ENCODE results near the gene IL33. TPM values are rescaled to one million over a fixed set of nuclear protein-coding genes. Genes with fewer than 3 reads are reported as not detected.

The IL33 gene
- total RNA-seq, 3 donors from 2014 or later, result not detected

DNA sequence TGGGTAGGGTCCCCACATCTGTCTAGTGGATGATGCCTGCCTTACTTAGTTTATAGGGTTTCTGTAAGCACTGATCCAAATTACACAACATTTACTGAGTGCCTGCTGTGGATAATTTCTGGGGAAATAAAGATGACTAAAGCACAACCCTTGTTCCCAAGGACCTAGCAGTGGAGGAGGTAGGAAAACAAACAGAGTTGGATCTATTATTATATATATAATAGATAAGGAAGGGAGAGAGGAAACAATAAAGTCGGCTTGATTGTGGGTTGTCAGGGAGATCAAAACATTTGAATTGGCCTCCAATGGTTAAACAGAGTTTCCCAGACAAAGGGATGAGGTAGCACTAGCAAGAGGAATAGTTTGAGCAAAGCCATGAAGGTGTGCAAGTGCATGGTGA is 14.0 kb downstream of the IL33 start:
- no peaks in the 10 kb centered on the region for H3K4me1 Mint-ChIP-seq (ENCODE audit: low read depth)
- no peaks in the 10 kb centered on the region for H3K9me3 Mint-ChIP-seq
- ATAC-seq (no peak), DNase-seq (no peak)
- no peaks in the 10 kb centered on the region for H3K36me3 Mint-ChIP-seq (ENCODE audit: insufficient read depth)
- H3K27me3 Mint-ChIP-seq (ENCODE audit: low read depth), result peaks cover 13% of the 10 kb centered on the region
- no peak overlapping the region for H3K4me3 Mint-ChIP-seq

DNA sequence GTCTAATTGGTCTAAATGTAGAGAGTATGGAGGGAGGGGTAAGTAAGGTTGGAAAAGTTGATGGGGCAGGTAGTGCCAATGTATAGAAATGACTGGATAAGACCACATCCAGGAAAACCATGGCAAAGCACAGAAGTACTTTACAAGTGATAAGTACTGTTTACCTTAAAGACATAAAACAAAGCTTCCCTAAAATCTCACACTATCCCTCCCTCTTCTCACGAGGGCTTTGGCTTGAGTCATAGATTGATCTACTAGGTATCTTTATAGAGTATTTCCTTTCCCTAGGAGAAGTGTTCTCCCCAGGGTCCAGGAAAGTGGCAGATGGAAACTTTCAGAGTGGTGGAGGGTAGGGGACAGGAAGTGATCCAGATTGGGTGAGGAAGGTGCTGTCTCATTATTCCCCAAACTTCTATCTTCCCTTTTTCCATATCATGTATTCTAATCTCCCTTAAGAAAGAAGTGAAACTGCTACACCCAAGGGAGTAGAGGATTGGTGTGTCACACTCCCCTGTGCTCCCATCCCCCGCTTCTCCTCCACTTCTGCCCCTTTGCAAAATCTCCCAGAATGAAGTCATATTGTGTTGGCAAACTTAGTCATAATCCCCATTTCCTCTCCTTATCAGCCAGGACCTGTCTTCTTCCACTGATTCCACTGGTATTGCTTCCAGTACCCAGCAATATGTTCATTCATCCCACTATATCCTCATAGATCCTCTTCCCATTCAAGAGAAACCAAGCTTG is 14.6 kb downstream of the IL33 start:
- ATAC-seq, result no peak
- peaks cover 8% of the 10 kb centered on the region for H3K27me3 Mint-ChIP-seq (ENCODE audit: low read depth)
- H3K9me3 Mint-ChIP-seq, result no peaks in the 10 kb centered on the region
- H3K36me3 Mint-ChIP-seq (ENCODE audit: insufficient read depth), result no peaks in the 10 kb centered on the region
- DNase-seq, result no peak
- H3K4me1 Mint-ChIP-seq (ENCODE audit: low read depth), result no peaks in the 10 kb centered on the region
- H3K4me3 Mint-ChIP-seq, result no peak overlapping the region

DNA sequence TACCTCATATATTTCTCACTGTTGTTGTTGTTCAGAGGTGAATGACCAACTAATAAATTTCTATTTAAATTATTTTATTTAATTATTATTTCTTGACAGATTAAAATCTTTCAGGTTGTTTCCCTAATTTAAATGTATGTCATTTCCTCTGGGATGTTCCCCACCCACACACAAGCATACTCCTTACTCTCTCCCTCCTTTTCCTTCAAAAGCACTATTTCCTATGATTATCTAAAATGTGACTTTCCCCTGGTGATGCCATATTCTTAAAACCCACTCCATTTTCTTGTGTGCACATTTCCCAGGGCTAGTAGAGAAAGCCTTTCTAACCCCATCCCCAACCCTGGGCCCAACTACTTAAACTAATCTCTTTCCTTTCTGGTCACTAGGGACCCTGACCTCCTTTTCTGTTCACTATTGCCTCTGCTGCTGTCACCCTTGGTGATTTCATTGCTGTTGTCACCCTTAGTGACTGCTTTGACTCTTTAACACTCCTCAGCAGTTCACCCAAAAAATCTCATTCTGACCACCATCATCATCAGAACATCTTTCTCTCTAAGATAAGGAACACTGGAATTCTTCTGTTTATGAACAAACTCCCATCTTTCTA is 16.8 kb downstream of the IL33 start:
- no peaks in the 10 kb centered on the region for H3K4me1 Mint-ChIP-seq (ENCODE audit: low read depth)
- H3K36me3 Mint-ChIP-seq (ENCODE audit: insufficient read depth), result no peaks in the 10 kb centered on the region
- DNase-seq (no peak), ATAC-seq (no peak)
- no peak overlapping the region for H3K4me3 Mint-ChIP-seq
- no peaks in the 10 kb centered on the region for H3K9me3 Mint-ChIP-seq
- peaks cover 2% of the 10 kb centered on the region for H3K27me3 Mint-ChIP-seq (ENCODE audit: low read depth)

DNA sequence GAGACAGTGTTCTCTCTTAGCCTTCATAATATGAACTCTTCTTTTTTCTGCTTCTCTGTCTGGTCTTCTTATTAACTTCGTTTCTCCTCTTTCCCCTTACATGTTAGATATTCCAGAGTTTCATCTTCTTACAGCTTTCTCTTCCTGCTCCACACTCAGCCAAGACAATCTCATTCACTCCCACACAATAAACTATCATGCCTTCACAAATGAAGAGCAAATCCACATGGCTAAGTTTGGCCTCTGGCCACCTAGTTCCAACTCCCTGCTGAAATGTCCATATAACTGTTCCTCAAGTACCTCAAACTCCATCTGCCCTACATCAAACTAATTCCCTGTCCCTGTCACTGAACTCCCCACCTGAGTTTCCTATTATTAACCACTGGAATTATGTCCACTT is 18.4 kb downstream of the IL33 start:
- ATAC-seq, result no peak
- no peak overlapping the region for H3K4me3 Mint-ChIP-seq
- H3K27me3 Mint-ChIP-seq (ENCODE audit: low read depth), result peaks cover 2% of the 10 kb centered on the region
- no peak for DNase-seq
- H3K4me1 Mint-ChIP-seq (ENCODE audit: low read depth), result no peaks in the 10 kb centered on the region
- no peaks in the 10 kb centered on the region for H3K36me3 Mint-ChIP-seq (ENCODE audit: insufficient read depth)
- H3K9me3 Mint-ChIP-seq, result no peaks in the 10 kb centered on the region

DNA sequence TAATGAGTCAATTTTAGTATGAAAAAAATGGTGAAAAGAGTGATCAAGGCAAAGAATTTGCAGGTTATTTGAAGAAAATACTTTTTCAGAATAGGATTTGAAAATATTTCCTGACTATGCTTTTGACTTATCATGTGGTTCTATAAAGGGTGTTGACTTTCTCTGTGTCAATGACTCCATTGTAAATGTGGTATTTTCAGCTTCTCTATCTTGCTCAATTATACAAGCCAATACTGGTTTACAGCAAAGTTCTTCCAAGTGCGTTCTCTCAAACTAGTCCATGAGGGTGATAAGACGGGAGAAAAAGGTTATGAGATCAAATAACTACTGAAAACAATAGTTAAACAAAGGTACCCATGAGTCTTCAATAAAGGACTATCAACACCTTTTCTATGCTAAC is 21.7 kb downstream of the IL33 start:
- Mint-ChIP-seq H3K36me3 (ENCODE audit: insufficient read depth) (no peaks in the 10 kb centered on the region), H3K27me3 (ENCODE audit: low read depth) (peaks cover 10% of the 10 kb centered on the region), H3K9me3 (no peaks in the 10 kb centered on the region), H3K4me3 (no peak overlapping the region), H3K4me1 (ENCODE audit: low read depth) (no peaks in the 10 kb centered on the region)
- DNase-seq (no peak), ATAC-seq (no peak)

DNA sequence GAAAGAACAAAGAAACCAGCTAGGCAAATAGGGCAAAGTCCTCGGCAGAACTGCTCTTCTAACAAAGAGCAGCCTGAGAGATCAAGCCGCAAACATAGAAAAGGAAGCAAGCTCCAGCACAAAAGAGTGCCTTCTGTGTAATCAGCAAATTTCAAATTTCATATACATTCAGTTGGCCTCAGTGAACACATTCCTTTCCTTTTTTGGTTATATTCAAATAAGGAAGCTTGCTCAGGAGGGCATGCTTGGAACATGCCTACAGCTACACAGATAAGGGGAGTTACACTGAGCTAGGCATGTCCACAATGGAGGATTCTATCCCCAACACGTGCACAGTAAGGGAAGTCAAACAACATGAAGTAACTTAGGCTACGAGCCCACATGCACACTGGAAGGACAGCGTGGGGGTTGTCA is 23.4 kb downstream of the IL33 start:
- ATAC-seq (no peak), DNase-seq (no peak)
- H3K4me1 Mint-ChIP-seq (ENCODE audit: low read depth), result no peaks in the 10 kb centered on the region
- H3K27me3 Mint-ChIP-seq (ENCODE audit: low read depth), result peaks cover 12% of the 10 kb centered on the region
- no peaks in the 10 kb centered on the region for H3K9me3 Mint-ChIP-seq
- no peaks in the 10 kb centered on the region for H3K36me3 Mint-ChIP-seq (ENCODE audit: insufficient read depth)
- no peak overlapping the region for H3K4me3 Mint-ChIP-seq

DNA sequence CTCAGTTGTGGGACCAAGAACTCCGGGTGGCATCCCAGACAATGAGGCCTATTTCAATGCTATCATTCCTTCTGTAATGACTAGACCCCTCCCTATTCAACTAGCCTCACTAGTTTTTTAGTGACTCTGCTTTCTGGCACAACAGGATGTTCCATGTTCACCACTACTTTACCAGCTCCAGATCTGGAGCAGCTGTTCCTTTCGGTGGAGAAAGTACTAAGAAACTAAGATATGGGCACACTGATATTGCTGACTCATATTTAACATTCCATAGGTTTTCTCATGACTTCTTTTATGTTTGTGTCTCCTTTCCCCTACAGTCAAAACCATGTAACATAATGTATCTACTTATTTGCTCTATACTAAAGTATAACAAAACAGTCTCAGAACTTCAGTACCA is 24.1 kb downstream of the IL33 start:
- H3K9me3 Mint-ChIP-seq, result no peaks in the 10 kb centered on the region
- H3K4me3 Mint-ChIP-seq, result no peak overlapping the region
- no peaks in the 10 kb centered on the region for H3K36me3 Mint-ChIP-seq (ENCODE audit: insufficient read depth)
- DNase-seq (no peak), ATAC-seq (no peak)
- H3K27me3 Mint-ChIP-seq (ENCODE audit: low read depth), result peaks cover 13% of the 10 kb centered on the region
- no peaks in the 10 kb centered on the region for H3K4me1 Mint-ChIP-seq (ENCODE audit: low read depth)

DNA sequence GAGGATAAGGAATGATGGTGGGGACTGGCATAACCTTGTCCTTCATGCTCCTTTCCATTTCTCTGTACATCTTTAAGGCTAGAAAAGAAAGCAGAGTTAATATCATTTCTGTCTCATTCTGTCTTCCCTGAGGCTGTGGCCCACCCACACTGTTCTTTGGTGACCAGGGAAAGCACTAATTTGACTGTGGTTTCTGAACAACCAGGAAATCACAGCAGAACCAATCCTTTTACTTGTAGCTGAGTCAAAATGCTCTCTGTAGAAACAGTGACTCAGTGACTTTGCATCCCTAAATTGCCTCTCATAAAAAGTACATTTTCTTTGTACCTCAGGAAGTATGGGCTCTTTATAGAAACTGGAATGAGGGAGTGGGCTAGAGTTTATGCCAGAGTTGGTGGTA is 28.1 kb downstream of the IL33 start:
- peak; percentile 63 to 67 for ATAC-seq
- Mint-ChIP-seq H3K36me3 (ENCODE audit: insufficient read depth) (no peaks in the 10 kb centered on the region), H3K4me1 (ENCODE audit: low read depth) (no peaks in the 10 kb centered on the region), H3K4me3 (no peak overlapping the region), H3K9me3 (no peaks in the 10 kb centered on the region), H3K27me3 (ENCODE audit: low read depth) (peaks cover 19% of the 10 kb centered on the region)
- DNase-seq, result no peak

DNA sequence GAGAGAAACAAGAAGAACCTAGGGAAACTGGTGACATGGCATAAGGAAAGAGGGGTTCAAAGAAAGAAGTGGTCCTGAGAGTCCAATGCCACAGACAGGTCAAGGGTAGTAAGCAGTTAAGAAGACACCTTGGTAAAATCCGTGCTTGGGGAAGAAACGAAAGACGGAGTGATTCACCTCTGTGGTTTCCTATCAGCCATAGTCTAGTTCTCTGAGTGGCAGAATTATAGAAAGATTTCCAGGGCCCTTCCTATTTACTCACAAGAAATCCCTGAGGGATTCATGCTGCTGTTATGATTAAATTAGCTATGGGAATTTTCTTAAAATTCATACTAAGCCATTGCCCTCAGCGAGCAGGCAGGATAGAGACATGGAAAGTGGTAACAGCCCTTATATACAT is 31.7 kb downstream of the IL33 start:
- DNase-seq (no peak), ATAC-seq (no peak)
- Mint-ChIP-seq H3K27me3 (ENCODE audit: low read depth) (peaks cover 12% of the 10 kb centered on the region), H3K9me3 (no peaks in the 10 kb centered on the region), H3K4me3 (no peak overlapping the region), H3K4me1 (ENCODE audit: low read depth) (no peaks in the 10 kb centered on the region), H3K36me3 (ENCODE audit: insufficient read depth) (no peaks in the 10 kb centered on the region)

DNA sequence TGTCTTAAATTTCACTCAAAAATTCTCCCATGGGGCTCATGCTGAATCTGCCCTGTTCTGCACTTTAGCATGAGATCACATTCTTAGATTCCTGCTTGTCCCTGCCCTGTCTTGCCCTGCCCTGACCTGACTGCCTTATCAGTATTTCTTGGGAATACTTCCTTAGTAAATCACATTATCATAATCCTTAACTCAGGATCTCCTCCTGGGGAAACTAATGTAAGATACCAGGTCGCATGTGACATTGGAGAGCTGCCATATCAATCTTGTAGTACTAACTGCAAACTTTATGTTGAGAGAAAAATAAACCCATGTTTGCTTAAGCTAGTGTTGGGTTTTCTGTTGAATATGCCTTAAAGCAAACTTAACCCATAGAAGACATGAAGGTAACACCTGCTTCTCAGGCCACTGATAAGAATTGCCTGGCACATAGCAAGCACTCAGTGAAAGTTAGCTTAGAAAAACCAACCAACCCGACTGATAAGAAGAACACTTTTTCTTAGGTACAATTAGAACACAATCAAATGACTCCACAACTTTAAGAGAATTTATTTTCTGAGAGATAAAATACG is 53.3 kb downstream of the IL33 start:
- Mint-ChIP-seq H3K4me1 (ENCODE audit: low read depth) (no peaks in the 10 kb centered on the region), H3K36me3 (ENCODE audit: insufficient read depth) (no peaks in the 10 kb centered on the region), H3K27me3 (ENCODE audit: low read depth) (peaks cover 15% of the 10 kb centered on the region), H3K4me3 (no peak overlapping the region), H3K9me3 (peaks cover 3% of the 10 kb centered on the region)
- DNase-seq (no peak), ATAC-seq (no peak)

DNA sequence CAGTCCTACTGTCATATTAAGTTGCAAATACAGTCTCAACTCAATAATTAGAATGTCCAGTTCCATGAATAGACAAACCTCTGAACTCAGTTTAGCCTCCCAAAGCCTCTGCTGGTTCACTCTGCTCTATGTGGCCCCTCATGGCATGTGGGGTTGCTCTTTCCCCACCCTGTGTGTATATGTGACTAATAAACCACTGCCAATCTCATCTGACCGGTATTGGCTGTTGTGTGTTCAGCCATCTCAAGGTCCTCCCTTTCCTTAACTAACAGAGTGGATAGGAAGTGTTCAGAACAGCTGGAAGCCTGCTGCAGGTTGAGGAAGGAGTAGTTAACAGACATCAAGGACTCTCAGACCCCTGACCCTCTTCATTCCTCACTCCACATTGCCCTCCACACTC is 55.3 kb downstream of the IL33 start:
- H3K27me3 Mint-ChIP-seq (ENCODE audit: low read depth), result peaks cover 15% of the 10 kb centered on the region
- H3K9me3 Mint-ChIP-seq, result no peaks in the 10 kb centered on the region
- DNase-seq, result no peak
- ATAC-seq, result no peak
- H3K4me1 Mint-ChIP-seq (ENCODE audit: low read depth), result no peaks in the 10 kb centered on the region
- no peak overlapping the region for H3K4me3 Mint-ChIP-seq
- H3K36me3 Mint-ChIP-seq (ENCODE audit: insufficient read depth), result no peaks in the 10 kb centered on the region

DNA sequence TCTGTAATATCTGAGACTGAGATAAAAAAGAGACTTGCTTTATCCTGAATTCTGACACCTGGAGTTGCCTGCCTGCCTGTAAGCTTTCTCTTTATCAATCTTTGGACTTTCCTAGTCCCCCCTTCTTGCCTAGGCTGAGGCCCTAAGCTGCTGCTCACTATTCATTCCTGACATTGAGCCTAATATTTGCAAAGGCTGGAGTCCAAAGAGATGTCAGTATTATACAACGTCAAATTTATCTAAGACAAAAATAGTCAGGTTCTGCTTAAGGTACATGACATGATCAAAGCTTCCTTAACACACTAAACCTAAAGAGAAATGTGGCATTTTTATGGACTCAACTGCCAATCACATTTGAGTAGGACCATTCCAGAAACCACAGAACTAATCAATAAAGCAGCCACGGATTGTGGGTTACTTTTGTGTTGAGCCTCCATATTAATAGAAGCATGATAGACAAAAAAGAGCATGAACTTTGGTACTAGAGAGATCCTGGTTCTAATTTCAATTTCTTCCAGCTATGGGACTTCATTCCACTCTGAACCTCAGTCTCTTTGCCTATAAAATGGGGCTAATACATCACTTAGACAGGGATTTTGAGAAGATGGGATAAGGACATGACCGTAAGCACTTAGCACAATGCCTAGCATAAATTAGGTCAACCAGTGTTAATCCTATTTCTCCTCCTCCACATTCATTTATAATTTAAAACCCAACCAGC is 56.1 kb downstream of the IL33 start:
- Mint-ChIP-seq H3K9me3 (no peaks in the 10 kb centered on the region), H3K27me3 (ENCODE audit: low read depth) (peaks cover 12% of the 10 kb centered on the region), H3K4me3 (no peak overlapping the region), H3K4me1 (ENCODE audit: low read depth) (no peaks in the 10 kb centered on the region), H3K36me3 (ENCODE audit: insufficient read depth) (no peaks in the 10 kb centered on the region)
- ATAC-seq, result no peak
- DNase-seq, result no peak

DNA sequence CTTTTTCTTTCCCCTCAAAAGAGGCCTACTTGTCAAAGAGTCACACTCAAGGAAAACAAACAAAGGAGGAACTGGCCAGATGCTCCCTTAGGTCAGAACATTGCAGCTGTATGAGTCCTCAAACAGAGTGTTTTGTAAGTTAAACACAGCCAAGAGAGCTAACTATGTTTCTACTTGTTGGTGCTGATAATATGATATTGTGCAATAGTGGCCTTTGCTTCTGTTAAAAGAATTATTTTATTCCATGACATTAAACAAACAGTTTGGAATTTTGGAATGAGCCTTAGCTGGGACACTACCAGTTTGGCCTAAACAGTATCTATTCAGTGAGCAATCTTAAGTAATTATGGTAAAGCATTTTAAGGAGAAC is 56.6 kb downstream of the IL33 start:
- ATAC-seq (no peak), DNase-seq (no peak)
- Mint-ChIP-seq H3K9me3 (no peaks in the 10 kb centered on the region), H3K36me3 (ENCODE audit: insufficient read depth) (no peaks in the 10 kb centered on the region), H3K4me1 (ENCODE audit: low read depth) (no peaks in the 10 kb centered on the region), H3K4me3 (no peak overlapping the region), H3K27me3 (ENCODE audit: low read depth) (peaks cover 8% of the 10 kb centered on the region)

DNA sequence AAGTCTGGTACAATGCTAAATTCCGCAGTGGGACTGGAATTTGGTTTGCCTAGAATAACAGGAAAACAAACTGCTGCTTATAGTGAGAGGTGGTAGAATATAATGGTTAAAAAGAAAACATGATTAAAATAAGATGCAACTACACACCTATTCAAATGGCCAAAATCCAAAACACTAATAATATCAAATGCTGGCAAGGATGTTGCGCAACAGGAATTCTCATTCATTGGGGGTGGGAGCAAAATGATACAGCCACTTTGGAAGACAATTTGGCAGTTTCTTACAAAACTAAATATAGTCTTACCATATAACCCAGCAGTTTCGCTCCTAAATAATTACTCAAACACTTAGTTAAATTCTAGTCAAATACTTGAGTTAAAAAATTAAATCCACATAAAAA is 61.8 kb downstream of the IL33 start:
- DNase-seq, result no peak
- Mint-ChIP-seq H3K36me3 (ENCODE audit: insufficient read depth) (no peaks in the 10 kb centered on the region), H3K4me1 (ENCODE audit: low read depth) (no peaks in the 10 kb centered on the region), H3K9me3 (no peaks in the 10 kb centered on the region), H3K27me3 (ENCODE audit: low read depth) (peaks cover 5% of the 10 kb centered on the region), H3K4me3 (no peak overlapping the region)
- no peak for ATAC-seq

DNA sequence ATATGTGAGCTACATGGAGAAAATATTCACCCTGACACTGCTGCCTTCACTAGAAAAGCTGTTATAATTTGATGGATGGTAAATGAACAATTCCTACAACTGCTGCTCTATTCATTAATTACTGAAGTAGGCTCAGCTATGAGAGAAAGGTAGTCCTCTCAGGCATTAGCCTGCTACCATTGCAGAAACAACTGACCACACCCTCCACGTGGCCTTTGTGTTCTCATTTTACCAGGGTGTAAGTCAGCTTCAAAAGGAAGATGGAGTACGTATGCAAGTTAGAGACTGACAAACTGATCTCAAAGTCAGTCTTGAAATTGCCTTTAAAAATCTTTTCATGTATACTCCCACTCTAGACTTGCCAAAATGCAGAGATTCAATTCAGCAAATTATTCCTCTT is 86.3 kb downstream of the IL33 start:
- ATAC-seq, result no peak
- DNase-seq, result no peak
- H3K4me3 Mint-ChIP-seq, result no peak overlapping the region
- H3K36me3 Mint-ChIP-seq (ENCODE audit: insufficient read depth), result no peaks in the 10 kb centered on the region
- H3K27me3 Mint-ChIP-seq (ENCODE audit: low read depth), result peaks cover 15% of the 10 kb centered on the region
- no peaks in the 10 kb centered on the region for H3K4me1 Mint-ChIP-seq (ENCODE audit: low read depth)
- no peaks in the 10 kb centered on the region for H3K9me3 Mint-ChIP-seq

All from activated T-cell treated with anti-CD3 and anti-CD28 coated beads, Interleukin-2, amount 50 U/mL, for 4 hours (primary cell).